RPMI7951 (cell line): Measurements from ENCODE around the gene SYT8. TPM values are rescaled to one million over a fixed set of nuclear protein-coding genes. Genes with fewer than 3 reads are reported as not detected.
A peak's percentile ranks its signal among the peaks of the same experiment; 100 is the strongest.

Source experiments
- DNase-seq: peaks from one replicate; pipeline ENCODE4 v3.0.0-alpha.2; 2012; ENCODE audit warnings: low read depth
- total RNA-seq: library from RNA; depleted of rRNA; stranded (reverse); fragments of >200 nt; shearing (Covaris generic); gene quantifications from 2 replicates; pipeline ENCODE4 v1.2.3, GENCODE V29; 2014

SYT8 gene
- total RNA-seq, 1 experiment from 2014 or later = not detected

DNA sequence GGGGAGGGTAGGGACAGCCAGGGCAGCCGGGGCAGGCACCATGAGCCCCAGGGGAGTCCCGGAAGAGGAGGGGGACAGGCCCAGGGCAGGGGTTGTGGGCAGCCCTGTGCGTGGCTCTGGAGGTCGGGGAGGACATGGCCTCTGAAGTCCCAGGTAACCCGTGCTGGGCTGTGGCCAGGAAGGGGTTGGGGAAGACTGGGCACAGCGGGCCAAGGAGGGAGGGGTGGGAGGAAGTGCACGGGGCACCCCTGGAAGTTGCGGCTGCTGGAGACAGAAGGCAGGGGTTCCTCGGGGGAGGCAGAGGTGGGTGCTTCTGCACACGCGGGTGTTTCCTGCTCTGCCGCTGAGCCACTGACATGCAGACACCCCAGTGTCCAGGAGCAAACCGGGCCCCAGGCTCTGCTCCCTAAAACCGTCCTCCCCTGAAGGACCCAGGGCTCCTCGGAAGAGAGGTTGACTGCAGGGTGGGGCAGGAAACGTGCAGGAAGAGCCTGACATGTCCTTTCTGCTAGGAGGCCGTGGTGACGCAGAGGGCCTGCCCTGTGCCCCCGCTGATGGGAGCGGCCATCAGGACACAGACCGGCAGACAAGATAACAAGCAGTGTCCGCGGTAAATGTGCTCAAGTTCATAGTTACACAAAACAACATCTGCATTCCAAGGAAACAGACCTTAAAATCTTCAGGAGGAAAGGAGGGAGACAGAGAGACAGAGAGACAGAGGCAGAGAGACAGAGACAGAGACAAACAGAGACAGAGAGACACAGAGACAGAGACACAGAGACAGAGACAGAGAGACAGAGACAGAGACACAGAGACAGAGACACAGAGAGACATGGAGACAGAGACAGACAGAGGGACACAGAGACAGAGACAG lies 9.7 kb downstream of the SYT8 start:
- peak; percentile 53 for DNase-seq

- no peak for DNase-seq
Measured at GRCh38 chr11:1845095-1845429, 10.3 kb downstream of the SYT8 start.

DNA sequence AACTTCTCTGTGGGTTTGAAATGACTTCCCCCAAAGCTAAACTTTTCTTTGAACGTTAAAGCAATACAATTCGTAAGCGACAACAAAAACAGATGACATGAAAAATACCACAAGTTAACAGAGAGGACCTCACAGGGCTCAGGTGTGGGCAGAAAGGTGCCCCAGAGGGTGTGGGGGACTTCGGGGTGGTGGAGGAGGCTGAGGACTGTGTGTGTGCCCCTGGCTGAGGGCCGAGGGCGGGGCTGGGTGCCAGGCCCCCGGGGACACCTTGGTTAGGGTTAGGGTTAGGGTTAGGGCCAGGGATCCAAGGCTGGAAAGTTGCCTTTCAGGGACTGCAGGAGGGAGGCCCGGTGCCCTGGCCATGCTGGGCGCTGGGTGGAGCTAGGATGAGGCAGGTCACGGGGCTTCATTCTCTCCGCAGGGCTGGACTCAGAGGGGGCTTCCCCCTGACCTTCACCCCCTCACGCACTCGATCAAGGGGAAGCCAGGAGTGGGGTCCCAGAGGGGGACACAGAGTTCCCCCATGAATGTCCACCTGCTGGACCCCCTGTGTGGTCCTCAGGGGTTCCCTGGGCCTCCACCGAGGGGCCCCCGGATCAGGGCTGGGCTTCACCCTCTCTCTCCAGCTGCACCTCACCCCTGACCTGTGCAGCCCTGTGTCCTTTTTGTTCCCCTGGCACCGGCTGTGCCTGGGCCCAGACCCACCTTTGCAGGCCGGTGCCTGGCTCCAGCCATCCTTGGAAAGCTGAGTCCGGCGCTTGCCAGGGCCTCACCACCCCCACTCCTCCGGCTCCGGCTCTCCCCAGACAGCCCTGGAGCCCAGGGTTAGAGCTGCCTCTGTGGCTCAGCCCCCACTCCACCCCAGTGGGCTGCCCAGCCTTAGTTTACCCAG lies 11.0 kb downstream of the SYT8 start:
- DNase-seq = no peak

DNA sequence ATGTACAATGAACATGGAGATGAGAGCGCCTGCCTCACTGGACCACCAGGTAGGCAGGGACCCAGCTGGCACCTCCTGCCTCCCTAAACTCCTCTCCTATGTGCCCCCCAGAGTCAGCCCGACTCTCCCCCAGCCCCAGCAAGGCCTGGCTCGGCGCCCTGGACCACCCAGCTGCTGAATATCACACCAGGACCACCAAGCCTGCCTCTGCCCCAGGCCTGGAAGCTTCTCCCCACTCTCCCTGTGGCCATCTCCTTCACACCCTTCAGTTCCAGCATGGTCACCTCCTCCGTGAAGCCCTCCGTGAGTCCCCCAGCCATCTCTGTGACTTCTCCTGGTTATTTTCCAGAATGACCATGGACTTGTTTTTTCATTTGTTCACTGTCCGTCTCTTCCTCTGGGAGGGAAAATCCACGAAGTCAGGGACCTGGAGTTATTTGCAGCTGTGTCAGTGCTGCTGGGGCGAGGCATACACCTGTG lies 11.7 kb downstream of the SYT8 start:
- no peak for DNase-seq

DNA sequence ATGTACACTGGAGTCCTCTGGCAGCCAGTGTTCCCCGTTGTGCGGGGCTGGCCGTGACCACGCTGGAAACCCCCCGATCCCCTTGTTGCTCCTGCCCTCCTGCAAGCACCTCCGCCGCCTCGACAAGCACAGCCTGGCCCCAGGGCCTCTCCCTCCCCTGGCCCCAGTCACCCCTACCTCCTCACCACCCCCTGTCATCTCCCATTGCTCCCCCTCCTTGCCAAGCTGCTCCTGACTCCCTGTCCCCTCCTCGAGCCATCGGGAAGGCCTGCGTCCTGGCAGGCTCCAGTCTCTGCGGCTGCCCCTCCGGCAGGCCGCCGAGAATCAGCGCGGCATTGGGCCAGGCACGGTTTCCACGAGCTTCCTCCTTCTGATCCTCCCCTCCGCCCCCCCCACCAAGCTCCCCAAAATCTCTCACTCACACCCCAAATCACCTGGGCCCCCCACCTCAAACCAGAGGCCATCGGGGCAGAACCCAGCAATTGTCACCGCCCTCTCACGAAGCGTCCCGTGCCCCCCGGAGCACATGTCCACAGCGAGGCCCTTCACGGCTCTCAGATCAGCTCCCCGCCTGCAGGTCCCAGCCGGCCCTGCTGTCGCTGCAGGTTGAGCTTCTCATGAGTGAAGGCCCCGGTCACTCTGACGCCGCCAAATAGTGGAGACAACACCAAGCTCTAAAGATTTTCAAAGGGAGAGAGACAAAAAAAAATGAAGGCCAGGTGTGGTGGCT lies 12.4 kb downstream of the SYT8 start:
- DNase-seq = no peak

- no peak for DNase-seq
Measured at GRCh38 chr11:1847926-1848639, 13.3 kb downstream of the SYT8 start.

- DNase-seq = no peak
Measured at GRCh38 chr11:1848640-1849430, 14.0 kb downstream of the SYT8 start.

- DNase-seq = no peak
Measured at GRCh38 chr11:1851468-1852180, 16.8 kb downstream of the SYT8 start.

GRCh38 chr11:1852271-1852876 lies 17.6 kb downstream of the SYT8 start:
- DNase-seq = no peak

GRCh38 chr11:1852877-1853276 lies 18.1 kb downstream of the SYT8 start, which contains the start of gene LSP1:
TSS of gene LSP1 (plus strand) at chr11:1853084. CDS start at chr11:1853145, 61 bp downstream.
- DNase-seq = no peak

DNA sequence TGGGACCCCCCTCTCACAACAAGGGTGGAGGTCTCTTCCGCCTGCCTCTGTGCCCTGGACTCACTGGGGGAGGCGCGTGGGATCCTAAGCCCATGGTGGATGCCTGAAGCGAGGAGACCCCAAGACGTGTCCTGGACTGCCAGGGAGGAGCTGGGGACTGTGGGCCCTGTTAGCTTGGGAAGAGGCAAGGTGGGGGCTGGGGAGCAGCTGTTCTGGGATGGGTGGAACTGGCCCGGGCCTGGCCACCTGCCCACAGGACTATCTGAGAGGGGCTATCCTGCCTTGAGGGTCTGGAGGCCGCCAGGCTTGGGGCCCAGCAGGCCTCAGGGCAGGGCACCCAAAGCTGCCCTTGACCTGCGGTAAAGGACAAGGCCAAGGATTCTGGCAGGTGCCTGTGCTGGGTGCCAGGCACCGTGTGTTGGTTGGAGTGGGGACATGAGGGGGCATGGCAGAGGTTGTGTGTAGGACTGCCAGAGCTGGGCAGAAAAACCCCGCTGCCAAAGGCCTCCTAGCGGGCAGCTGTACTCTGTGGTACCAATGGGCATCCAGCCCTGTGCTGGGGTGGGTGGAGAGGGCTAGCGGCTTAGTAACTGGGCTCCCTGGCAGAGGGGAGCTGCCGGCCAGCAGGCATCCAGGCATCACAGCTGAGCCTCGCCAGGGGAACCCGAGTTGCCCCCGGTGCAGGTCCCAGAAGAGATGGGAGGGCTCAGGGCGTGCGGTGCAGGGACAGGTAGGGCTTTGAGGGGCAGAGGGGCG lies 18.8 kb downstream of the SYT8 start:
- DNase-seq = no peak

DNA sequence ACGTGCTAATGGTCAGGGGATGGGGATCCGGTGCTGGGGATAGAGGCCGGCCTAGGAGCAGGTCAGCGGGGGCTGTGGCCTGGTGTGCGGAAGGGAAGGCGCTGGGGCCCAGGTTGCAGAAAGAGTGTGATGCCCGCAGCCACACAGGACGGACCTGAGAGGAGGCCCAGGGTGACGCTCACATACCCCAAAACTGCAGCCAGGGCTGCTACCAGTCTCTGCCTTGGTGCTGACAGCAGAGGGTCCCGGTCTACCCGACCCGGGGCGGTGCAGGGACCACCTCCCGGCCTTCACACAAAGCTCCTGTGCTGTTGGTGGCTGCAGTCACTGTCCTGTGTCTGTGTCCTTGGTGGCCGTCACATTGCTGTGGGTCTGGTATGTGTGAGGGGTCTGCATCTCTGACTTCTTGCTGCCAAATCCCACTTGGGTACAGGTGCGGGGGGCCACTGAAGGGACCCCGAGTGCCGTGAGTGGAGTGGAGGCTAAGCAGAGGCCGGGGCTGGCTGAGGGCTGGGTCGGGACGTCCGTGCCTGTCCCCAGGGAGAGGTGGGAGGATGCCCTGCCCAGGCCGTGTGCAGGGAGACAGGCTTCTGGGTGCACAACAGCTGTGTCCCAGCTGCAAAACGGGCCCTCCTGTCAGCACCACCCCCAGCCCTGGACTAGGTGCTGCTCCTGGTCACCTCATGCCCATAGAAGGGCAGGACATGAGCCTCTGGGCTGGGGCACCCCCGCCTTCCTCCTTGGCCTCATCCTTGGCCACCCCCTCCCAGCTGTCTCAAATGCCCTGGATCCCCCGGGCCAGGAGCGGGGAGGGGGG lies 19.6 kb downstream of the SYT8 start:
- DNase-seq = no peak

GRCh38 chr11:1854949-1855885 lies 20.4 kb downstream of the SYT8 start:
- DNase-seq = no peak

DNA sequence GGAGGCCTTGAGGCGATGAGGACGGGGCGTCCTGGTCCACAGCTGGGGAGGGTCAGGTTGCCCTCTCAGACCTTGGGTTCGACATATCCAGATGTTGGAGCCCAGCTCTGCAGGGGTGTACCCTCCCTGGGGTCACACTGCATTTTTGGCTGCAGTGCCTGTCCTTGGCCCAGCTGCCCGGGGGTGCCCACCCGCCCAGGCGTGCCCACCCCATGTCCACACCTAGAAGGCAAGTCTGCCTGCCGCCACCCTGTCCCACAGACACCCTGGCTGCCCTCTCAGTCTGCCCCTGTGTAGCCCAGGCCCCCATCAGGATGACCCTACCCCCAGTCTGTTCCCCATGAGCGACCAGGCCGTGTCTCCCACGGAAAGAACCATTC lies 21.1 kb downstream of the SYT8 start:
- DNase-seq = no peak

- no peak for DNase-seq
Measured at GRCh38 chr11:1856306-1857005, 21.7 kb downstream of the SYT8 start.

GRCh38 chr11:1857064-1857463 lies 22.3 kb downstream of the SYT8 start:
- no peak for DNase-seq
